ENCODE measurements around the gene TMEM26.

The TMEM26 gene

DNA sequence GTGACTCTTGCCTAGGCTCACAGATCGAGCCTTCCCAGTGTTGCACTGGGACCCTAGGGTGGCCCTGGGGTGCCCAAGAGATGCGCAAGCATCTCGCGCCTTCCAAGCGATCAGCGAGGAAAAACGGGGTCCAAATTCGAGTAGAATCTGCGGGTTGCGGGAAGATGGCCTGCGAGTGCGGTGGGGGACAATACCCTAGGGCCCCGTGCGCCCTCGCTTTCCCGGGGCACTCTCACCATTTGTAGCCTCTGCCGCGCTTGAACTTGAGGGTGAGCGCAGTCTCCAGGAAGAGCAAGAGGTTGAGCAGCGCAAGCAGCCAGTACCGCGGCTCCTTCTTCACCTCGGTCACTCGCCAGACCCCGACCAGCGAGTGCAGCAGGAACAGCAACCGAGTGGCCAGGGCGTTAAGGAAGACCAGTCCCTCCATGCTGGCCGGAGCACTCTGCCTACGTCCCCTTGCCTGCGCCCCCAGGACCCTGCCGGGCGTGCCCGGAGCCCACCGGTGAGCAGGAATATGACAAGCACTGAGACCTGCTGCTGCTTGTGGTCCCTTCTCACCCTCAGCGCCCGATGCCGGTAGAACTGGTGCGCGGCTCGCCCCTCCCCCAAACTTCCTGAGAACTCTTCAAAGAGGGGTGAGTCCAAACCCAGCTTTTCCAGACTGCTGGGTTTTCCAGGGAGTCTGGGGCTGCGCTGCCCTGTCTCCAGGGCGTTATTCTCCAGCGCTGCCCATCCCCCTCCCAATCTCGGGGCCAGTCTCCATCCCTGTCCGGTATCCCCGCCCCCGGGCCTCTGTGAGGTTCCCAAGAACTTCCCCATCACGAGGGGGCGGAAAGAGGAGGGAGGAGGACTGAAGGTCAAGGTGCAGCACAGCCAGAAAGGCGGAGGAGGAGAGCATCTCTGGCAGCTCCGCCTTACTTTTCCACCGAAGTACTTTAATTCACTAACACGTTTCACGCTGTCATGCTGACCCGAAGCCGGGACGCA lies at the start of gene TMEM26:
TMEM26 (minus strand) TSS at position 727 of the 987 bp plus-strand sequence; CDS start at position 427, 300 bp downstream.
- no peak for DNase-seq (ENCODE audit: low read depth in 2 of 2)

DNA sequence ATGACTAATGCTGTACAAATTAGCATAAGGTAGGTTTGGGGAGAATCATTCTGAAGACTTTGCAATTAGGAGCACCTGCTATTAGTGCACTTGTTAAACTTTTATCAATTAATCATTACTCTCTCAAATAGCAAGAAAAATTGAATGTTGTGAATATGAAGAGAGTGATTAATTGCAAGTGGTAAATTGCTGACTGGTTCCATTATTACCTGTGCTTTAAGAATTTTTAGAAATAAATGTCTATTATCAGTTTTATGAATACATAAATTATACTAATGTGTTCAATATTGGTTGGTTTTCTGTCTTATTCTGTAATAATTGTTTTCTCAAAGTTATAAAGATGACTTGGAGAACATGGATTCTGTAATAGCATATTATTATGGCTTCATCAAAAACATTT lies 47.3 kb upstream of the TMEM26 start:
- no peak for DNase-seq (ENCODE audit: low read depth in 2 of 2)

DNA sequence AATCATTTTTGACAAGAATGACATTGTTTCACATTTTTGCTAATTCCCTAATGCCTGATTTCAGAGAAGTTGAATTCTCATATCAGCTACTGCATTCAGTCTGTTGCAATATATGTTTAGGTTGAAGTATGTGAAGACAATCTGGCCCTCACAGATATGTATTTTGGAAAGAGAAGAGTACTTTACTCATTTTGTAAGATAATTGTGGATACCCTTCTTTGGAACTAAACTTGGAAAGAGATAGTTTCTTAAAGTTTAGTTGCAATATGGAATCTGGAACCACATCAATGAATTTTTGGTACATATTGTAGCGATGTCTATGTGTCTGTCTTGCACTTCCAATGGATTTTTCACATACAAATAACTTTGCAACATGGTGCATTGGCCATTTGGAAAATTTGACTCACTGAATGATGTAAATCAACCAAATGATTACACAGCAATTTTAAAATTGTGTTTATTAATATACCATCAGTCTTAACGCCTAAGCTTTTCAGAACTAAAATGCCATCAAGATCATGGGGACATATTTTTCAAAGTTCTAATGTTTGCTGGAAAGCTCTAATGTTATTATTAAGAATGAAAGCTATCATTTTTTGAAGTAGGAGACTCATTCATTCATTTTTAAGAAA lies 39.3 kb upstream of the TMEM26 start:
- no peak for DNase-seq (ENCODE audit: low read depth in 2 of 2)

GRCh38 chr10:61487506-61487905 lies 34.3 kb upstream of the TMEM26 start:
- DNase-seq (ENCODE audit: low read depth in 2 of 2): no peak

- no peak for DNase-seq (ENCODE audit: low read depth in 2 of 2)
Measured at GRCh38 chr10:61486738-61487396, 33.7 kb upstream of the TMEM26 start.

DNA sequence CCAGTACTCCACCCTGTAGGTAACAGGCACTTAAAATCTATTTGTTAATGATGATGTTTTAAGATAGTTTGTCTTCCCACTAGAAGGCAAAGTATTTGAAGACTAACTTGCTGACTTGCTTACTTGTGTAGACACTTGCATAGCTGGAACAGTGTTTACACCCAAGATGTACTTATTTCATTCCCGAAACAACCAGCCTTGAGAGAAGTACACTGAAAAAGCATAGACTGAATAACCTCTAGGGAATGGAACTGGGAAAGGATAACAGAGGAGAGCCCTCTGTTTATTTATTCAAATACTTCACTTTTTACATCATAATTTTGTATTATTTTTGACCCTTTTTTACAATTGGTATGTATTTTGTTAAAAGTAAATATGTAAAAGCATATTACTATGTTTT lies 33.1 kb upstream of the TMEM26 start:
- no peak for DNase-seq (ENCODE audit: low read depth in 2 of 2)

DNA sequence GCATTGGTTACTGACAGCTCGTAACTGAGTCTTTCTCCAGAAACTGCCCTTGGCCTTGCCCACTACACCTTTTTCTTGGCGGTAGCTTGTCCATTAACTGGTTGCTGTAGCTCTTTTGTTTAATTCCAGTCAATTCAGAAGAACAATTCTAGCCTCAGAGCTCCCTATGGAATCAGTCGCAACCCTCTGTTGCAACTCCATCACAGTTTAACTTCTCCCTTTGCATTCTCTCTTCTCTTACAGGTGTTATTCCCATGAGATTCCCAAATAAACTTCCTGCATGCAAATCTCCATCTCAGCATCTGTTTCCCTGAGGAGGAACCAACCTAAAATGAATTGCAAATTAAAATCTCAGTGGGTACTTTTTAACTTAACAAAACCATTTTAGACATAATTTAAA lies 28.4 kb upstream of the TMEM26 start:
- DNase-seq (ENCODE audit: low read depth in 2 of 2): no peak

- no peak for DNase-seq (ENCODE audit: low read depth in 2 of 2)
Measured at GRCh38 chr10:61480208-61480607, 27.0 kb upstream of the TMEM26 start.

DNA sequence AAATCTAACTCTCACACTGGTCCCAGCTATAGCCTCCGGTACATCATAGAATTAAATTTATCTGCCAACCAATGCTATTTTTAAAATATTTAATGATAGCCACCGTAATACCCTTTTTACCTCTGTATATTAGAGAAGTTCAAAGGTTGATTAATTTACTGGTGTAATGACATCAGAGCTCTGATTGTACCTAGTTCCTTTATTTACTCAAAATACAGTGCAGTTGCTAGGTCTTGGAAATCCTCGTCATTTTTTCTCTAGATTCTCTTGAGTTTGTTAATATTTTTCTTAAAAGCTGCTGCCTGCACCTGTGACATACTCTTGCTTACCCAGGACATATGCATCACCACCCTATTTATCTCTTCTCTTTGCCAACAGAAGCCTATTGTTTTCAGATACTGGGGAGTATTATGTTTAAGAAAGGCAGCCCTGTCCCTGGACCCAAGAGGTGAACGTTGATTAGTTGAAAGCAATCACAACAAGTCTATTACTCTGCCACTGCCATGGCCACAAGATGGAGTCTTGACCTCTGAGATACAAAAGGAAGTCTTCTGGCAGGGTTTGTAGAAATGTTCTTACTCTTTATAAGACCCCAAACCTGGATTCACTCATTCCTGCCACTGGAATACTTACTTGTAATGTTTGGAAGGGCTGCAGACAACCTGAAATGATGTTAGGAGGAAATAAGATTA lies 25.6 kb upstream of the TMEM26 start:
- no peak for DNase-seq (ENCODE audit: low read depth in 2 of 2)

GRCh38 chr10:61477451-61477850 lies 24.3 kb upstream of the TMEM26 start:
- no peak for DNase-seq (ENCODE audit: low read depth in 2 of 2)

DNA sequence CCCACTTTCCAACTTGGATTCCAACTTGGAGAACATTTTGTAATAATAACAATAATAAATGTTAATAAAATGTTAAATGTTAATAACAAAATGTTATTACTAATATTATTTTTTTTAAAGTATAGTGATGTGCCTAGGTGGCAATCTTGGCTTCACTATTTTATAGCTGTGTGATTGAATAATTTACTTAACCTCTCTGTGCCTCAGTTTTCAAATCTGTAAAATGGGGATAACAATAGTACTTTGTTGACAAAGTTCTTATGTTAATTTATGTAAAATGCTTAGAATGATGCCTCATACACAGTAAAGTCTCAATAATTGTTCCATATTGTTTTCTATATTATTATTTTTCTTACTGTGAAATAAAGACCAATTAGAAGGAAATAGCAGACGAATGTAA lies 23.3 kb upstream of the TMEM26 start:
- no peak for DNase-seq (ENCODE audit: low read depth in 2 of 2)

- no peak for DNase-seq (ENCODE audit: low read depth in 2 of 2)
Measured at GRCh38 chr10:61475449-61475873, 22.3 kb upstream of the TMEM26 start.

- DNase-seq (ENCODE audit: low read depth in 2 of 2): no peak
Measured at GRCh38 chr10:61472090-61472674, 19.0 kb upstream of the TMEM26 start.

DNA sequence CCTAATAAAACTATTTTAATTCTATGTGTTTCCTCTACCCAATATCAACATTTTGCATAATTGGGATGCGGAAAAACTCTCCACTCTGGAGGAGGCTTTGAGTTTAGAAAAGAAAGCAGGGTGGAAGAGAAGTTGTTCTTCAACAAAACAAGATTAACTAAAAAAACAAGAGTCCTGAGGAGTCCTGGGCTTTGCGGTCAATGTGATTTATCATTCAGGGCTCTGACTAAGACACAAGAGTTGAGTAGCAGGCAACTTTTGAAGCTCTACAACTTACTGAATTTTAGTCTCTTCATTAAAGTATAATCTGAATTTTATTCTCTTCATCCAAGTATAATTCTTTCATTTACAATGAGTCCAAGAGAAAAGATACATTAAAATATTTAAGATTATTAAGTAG lies 18.3 kb upstream of the TMEM26 start:
- DNase-seq (ENCODE audit: low read depth in 2 of 2): no peak

DNA sequence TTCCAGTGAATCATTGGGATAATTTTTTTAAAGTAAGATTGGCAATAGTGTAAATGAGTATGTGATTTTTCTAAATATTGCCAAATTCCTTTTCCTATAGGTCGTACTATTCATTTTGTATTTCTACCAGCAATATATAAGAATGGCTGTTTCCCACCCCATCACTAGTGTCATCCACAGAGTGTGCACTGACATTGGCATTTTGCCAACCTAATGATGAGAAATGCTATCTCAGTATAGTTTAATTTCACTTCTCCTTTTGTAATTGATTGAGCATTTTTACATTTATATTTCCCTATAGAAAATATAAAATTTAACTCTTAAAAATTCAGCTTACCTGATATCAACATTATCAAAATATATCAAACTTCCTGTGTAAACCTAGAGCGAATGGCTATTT lies 17.6 kb upstream of the TMEM26 start:
- no peak for DNase-seq (ENCODE audit: low read depth in 2 of 2)

DNA sequence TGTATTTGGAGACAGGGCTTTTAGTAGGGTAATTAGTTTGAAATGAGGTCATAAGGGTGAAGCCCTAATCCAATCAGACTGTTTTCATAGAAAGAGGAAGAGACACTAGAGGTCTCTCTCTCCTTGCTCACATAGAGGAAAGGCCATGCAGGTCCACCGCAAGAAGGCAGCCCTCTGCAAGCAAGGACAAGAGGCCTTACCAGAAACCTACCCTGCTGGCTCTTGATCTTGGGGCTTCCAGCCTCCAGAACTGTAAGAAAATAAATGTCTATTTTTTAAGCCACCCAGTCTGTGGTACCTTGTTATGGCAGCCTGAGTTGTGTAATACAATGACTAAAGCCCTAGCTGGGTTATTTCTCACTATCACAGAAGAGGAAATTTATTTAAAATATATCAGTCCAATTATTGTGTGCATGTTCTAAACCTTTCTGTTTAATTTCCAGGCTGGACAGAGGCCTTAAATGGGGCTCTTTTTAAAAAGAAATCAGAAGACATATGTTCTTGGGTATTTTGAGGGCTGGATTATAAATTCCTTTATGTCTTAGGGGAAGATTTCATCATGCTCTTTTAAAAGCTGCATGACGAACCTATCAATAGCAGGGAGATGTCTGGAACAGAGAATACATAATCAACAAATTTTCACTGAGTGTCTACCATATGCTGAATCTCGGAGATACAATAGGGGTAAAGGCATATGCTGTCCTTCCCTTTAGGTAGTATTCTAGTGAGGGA lies 12.9 kb upstream of the TMEM26 start:
- no peak for DNase-seq (ENCODE audit: low read depth in 2 of 2)

DNA sequence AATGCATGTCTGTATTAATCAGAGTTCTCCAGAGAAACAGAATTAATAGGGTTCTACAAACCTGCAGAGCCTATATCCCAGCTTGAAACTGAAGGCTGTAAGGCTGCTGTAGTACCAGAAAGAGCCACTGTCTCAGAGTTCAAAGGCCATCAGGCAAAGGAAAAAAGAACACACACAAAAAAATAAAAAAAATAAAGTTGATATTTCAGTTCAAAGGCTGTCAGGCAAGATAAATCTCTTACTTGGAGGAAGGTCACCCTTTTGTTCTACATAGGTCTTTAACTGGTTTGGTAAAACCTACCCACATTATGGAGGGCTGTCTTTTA lies 12.0 kb upstream of the TMEM26 start:
- DNase-seq (ENCODE audit: low read depth in 2 of 2): no peak

DNA sequence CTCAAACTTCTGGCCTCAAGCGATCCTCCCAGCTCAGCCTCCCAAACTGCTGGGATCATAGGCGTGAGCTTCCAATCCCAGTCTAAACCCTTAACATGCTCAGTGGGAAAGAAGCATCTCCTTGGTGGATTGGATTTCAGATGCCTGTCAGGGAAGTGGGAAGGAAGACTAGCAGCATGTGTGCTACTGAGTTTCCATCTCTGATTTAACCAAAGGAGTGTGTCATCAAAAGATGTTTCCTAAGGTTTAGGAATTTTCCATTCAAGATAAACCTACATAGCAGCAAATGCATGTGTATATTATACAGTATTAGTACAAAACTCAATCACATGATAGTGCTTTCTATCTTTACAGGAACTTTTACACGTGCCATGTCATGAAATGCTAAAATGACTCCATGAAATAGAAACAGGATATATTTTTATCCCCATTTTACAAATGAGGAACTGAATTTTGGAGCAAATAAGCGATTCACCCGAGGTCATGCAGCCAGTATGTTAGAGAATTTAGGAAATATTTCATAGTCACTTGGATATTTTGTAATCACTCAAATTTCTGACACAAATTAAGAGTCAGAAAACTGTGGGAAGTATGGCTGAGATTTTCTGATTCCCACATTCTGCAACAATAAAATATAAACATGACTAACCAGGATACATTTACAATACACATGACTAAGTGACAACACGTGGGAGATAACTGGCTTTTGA lies 11.4 kb upstream of the TMEM26 start:
- DNase-seq (ENCODE audit: low read depth in 2 of 2): no peak

DNA sequence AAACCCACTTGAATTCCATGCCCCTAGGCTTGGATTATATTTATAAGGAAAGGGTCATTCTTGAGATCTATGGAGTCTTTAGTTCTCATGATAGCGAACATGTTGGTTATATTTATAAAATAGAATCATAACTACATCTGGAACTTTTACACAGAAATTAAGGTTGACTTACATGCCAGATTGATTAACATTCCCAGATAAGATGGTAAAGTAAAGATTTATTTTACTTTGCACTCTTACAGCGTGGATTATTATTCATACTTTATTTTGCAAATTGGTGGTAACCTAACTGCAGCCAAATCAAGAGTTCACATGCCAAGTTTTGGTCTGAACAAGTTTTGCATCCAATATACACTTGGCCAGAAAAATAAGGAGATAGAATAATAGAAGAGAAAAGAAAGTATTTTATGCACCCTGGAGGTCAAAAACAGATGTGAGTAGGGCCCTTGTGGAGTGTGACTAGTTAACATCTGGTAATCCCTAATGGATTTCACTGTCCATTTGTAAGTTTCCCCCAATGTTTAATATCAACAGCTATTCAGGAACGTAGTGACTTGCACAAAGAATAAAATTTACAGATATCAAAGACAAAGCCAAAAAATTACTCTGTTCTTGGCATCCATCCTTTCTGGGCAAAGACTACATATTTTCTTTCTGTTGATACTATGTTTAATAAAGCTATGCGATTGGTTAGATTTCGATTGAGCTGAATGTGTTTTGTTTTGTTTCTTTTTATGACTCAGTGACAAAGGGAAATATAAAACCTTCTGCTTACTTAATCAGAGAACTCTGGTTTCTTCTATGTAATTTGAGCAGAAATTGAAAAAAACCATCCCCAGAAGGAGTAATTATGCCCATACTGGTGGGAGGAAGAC lies 10.1 kb upstream of the TMEM26 start:
- DNase-seq (ENCODE audit: low read depth in 2 of 2): no peak
